OCI-LY3 (cell line): ENCODE data around the gene PTPRD.

Source experiments
- H2AFZ ChIP-seq: fragments of 200-600, 300-600 bp; shearing (Covaris generic); 2 replicates; pipeline ENCODE4 v1.6.0; 2014; ENCODE audit warnings: antibody characterized with exemption, low read depth, low read length
- H3K27ac ChIP-seq: fragments of 200-600, 300-600 bp; sonication (generic); 2 replicates; pipeline ENCODE4 v1.5.1; 2014; ENCODE audit warnings: mild to moderate bottlenecking, low read length, moderate library complexity, mixed read lengths
- H3K27me3 ChIP-seq: fragments of 200-600, 300-600 bp; sonication (generic); 2 replicates; pipeline ENCODE4 v1.6.1; 2014; ENCODE audit warnings: low read depth, low read length, mixed read lengths
- H3K36me3 ChIP-seq: fragments of 200-600, 300-600 bp; sonication (generic); replicated peaks from 2 replicates; pipeline ENCODE3; 2014; ENCODE audit warnings: low read depth, low read length, mixed read lengths
- H3K4me1 ChIP-seq: fragments of 300-600, 200-600 bp; sonication (generic); 2 replicates; pipeline ENCODE4 v1.6.1; 2014; ENCODE audit warnings: low read length, mixed read lengths
- H3K4me2 ChIP-seq: fragments of 200-600, 300-600 bp; sonication (generic); 2 replicates; pipeline ENCODE4 v1.6.1; 2014; ENCODE audit warnings: low read length, mixed read lengths
- H3K4me3 ChIP-seq: fragments of 300-600, 200-600 bp; sonication (generic); 2 replicates; pipeline ENCODE4 v1.5.1; 2014; ENCODE audit warnings: antibody characterized with exemption, mild to moderate bottlenecking, low read length, moderate library complexity
- H3K79me2 ChIP-seq: fragments of 300-600, 200-600 bp; shearing (Covaris generic); 2 replicates; pipeline ENCODE4 v1.6.1; 2014; ENCODE audit warnings: mild to moderate bottlenecking, low read length, mixed read lengths
- H3K9ac ChIP-seq: fragments of 300-600, 200-600 bp; shearing (Covaris generic); 2 replicates; pipeline ENCODE4 v1.6.0; 2014; ENCODE audit warnings: mild to moderate bottlenecking, low read length, moderate library complexity
- H3K9me3 ChIP-seq: fragments of 200-600, 300-600 bp; shearing (Covaris generic); 2 replicates; pipeline ENCODE4 v1.6.1; 2014; ENCODE audit warnings: low read length, mixed read lengths; ENCODE audit not compliant: insufficient read depth
- H4K20me1 ChIP-seq: fragments of 200-600, 300-600 bp; sonication (generic); 2 replicates; pipeline ENCODE4 v1.6.1; 2016; ENCODE audit warnings: low read length, mixed read lengths; ENCODE audit not compliant: insufficient read depth
- EZH2phosphoT487 ChIP-seq: fragments of 200-600 bp; shearing (Covaris generic); IDR thresholded peaks from 2 replicates; pipeline ENCODE4 v1.6.1; 2018; ENCODE audit warnings: antibody characterized with exemption, mixed run types, low read depth
- TF ChIP-seq, protein P1 (sequence below): fragments of 200-600, 300-600 bp; sonication (generic); IDR thresholded peaks from 2 replicates; pipeline ENCODE4 v1.5.1; 2014; ENCODE audit warnings: antibody characterized with exemption, low read length, low read depth

Gene PTPRD

DNA sequence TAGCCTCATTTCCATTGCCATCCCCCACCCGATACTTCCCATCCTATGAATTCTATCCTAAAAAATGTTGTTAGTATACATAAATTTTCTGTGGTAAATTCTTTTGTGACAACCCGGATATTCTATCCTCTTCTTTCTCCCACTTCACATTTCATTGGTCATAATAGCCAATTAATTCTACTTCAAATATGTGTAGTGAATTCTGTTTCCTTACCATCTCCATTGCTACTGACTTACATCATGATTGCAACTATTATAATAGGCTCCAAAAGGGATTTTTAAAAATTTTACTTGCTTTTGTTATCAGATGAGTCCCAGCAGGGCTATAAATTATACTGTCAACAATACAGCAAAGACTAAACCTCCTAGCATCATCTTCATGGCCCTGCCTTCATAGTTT, 1326.8 kb downstream of the PTPRD start:
- no peaks in the 10 kb centered on the region for H3K36me3 ChIP-seq

DNA sequence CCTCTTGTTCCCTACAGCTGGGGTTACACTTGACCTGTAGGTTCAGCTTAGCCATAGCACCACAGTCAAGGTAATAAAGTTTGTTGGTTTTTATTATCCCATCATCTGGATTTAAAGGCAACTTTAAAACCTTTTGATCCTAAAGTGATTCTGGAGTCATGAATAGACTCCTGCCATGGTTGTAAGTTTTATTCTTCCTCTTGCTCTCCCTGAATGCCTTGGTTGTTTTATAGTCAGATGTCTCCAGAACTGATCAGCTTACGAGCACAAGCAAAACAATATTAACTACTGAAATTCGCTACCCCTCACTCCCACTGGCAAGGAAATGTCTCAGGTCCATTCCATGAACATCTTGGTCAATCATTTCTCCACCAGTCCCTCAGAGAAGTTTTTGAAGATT, 1328.6 kb downstream of the PTPRD start:
- H3K9me3 ChIP-seq, result no peaks in the 10 kb centered on the region

More for the DNA sequence above, 1326.8 kb downstream of the PTPRD start:
- no peaks in the 10 kb centered on the region for H3K4me1 ChIP-seq
- no peak overlapping the region for H3K4me2 ChIP-seq
- H3K9ac ChIP-seq, result no peak overlapping the region
- H3K9me3 ChIP-seq, result no peaks in the 10 kb centered on the region
- H3K79me2 ChIP-seq, result no peaks in the 10 kb centered on the region
- no peak overlapping the region for H2AFZ ChIP-seq
- no peak for TF ChIP-seq EZH2phosphoT487
- TF ChIP-seq, protein P1, sequence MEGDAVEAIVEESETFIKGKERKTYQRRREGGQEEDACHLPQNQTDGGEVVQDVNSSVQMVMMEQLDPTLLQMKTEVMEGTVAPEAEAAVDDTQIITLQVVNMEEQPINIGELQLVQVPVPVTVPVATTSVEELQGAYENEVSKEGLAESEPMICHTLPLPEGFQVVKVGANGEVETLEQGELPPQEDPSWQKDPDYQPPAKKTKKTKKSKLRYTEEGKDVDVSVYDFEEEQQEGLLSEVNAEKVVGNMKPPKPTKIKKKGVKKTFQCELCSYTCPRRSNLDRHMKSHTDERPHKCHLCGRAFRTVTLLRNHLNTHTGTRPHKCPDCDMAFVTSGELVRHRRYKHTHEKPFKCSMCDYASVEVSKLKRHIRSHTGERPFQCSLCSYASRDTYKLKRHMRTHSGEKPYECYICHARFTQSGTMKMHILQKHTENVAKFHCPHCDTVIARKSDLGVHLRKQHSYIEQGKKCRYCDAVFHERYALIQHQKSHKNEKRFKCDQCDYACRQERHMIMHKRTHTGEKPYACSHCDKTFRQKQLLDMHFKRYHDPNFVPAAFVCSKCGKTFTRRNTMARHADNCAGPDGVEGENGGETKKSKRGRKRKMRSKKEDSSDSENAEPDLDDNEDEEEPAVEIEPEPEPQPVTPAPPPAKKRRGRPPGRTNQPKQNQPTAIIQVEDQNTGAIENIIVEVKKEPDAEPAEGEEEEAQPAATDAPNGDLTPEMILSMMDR, result no peak
- H3K27me3 ChIP-seq, result no peaks in the 10 kb centered on the region
- no peak overlapping the region for H3K27ac ChIP-seq
- H4K20me1 ChIP-seq, result no peaks in the 10 kb centered on the region
- H3K4me3 ChIP-seq, result no peak overlapping the region

DNA sequence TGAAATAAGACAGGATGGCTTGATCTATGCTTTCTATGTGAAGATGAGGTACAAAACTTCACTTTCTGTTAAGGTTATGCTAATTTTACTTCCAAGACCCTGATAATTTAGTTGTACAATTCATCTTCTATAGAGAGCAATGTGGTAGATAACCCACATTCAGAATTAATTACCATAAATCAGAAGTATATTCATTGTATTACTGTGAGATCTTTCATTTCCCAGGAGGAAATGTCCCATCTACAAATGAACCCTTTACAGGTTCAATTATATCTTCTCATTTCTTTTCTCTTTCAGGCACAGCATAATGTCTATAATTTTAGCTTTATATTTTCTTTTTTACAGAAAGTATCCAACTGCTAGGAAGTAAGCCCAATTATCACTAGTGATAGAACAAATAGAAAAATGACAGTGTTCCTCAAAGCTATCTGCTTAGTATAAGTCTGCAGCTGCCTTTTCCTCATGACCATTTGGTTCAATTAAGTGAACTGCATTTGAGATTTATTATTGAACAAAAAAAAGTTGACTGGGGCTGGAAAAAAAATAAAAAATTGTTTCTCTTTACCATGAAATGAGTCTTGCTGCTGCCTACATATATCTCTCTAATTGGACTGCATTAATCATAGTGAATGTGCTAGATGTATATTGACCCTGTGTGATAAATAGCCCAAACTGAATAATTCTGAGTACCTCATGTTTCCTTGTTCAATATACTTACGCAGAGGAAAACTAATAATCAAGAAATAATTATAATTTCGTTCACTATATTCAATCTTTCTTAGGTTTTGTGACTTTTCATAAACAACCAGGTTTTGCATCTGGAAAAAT, 1329.4 kb downstream of the PTPRD start:
- no peak overlapping the region for H3K27ac ChIP-seq
- H3K9me3 ChIP-seq, result no peaks in the 10 kb centered on the region
- H3K79me2 ChIP-seq, result no peaks in the 10 kb centered on the region
- no peak overlapping the region for H3K4me2 ChIP-seq
- H3K9ac ChIP-seq, result no peak overlapping the region
- H4K20me1 ChIP-seq, result no peaks in the 10 kb centered on the region
- no peaks in the 10 kb centered on the region for H3K27me3 ChIP-seq
- no peaks in the 10 kb centered on the region for H3K36me3 ChIP-seq
- TF ChIP-seq, protein P1, result no peak
- TF ChIP-seq EZH2phosphoT487, result no peak
- no peak overlapping the region for H2AFZ ChIP-seq
- H3K4me3 ChIP-seq, result no peak overlapping the region
- H3K4me1 ChIP-seq, result no peaks in the 10 kb centered on the region

More for the DNA sequence above, 1328.6 kb downstream of the PTPRD start:
- Histone ChIP-seq H2AFZ (no peak overlapping the region), H3K4me3 (no peak overlapping the region), H3K9ac (no peak overlapping the region), H3K27me3 (no peaks in the 10 kb centered on the region), H3K4me1 (no peaks in the 10 kb centered on the region), H4K20me1 (no peaks in the 10 kb centered on the region), H3K4me2 (no peak overlapping the region), H3K36me3 (no peaks in the 10 kb centered on the region), H3K79me2 (no peaks in the 10 kb centered on the region), H3K27ac (no peak overlapping the region)
- TF ChIP-seq, protein P1, result no peak
- no peak for TF ChIP-seq EZH2phosphoT487

DNA sequence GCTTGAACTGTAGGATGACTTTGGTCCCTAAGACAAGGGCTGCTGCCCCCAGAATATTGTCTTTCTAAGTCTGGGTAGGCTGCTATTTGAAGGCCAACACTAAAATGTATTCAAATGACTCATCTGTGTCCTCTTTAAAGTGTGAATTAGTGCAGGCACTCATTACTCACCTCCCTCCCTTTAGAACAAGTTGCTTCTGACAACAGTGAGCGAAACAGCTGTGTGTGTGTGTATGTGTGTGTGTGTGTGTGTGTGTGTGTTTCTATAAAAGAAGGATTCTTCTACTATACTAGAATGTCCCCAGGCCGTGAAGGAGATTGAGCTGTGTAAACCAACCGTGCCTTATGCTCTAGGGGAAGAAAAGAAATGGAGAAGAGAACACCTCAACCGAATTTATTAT, 1337.2 kb downstream of the PTPRD start:
- Histone ChIP-seq H3K36me3 (no peaks in the 10 kb centered on the region), H2AFZ (no peak overlapping the region), H3K9me3 (no peaks in the 10 kb centered on the region), H3K79me2 (no peaks in the 10 kb centered on the region), H3K27ac (no peak overlapping the region), H3K27me3 (no peaks in the 10 kb centered on the region), H3K4me2 (no peak overlapping the region), H3K9ac (no peak overlapping the region), H3K4me3 (no peak overlapping the region), H4K20me1 (no peaks in the 10 kb centered on the region), H3K4me1 (no peaks in the 10 kb centered on the region)
- TF ChIP-seq, protein P1, result no peak
- no peak for TF ChIP-seq EZH2phosphoT487
